Measurements from ENCODE around the gene SPATA2. TPM values are rescaled to one million over a fixed set of nuclear protein-coding genes. Genes with fewer than 3 reads are reported as not detected.

Gene SPATA2
- total RNA-seq, 2 experiments from 2014 or later = 7.6 to 7.7 TPM

DNA sequence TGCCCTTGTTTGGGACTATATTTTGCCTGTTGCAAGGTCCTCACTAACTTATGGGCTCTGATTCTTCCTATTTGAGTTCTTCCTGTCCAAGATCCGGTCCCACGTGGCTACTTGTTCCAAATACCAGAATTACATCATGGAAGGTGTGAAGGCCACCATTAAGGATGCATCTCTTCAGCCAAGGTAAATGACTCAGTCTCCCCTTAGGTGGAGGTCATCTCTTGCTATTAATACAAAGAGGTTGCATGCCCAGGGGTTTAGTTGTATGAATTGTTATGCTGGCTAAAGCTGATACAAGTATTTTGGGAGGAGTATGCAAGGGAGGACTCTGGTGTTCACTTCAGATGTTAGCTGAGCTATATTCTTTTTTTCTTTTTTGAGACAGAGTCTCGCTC is 30.0 kb upstream of the SPATA2 start:
- peaks cover 13% of the 10 kb centered on the region for H3K4me1 Mint-ChIP-seq (ENCODE audit: low read depth)
- no peak overlapping the region for H3K27ac Mint-ChIP-seq
- POLR2A ChIA-PET = interaction anchor here (1.8 kb wide), 1 partner anchor 9 kb away, joined by 9 read pairs; the partner anchor contains the start of gene RNF114
- no peak for ATAC-seq
- no peaks in the 10 kb centered on the region for H3K27me3 Mint-ChIP-seq (ENCODE audit: low read depth)
- H3K36me3 Mint-ChIP-seq (ENCODE audit: low read depth) = peaks cover 63% of the 10 kb centered on the region
- no peaks in the 10 kb centered on the region for H3K9me3 Mint-ChIP-seq (ENCODE audit: insufficient read depth)
- H3K4me3 Mint-ChIP-seq = no peak overlapping the region
- CTCF ChIA-PET = interaction anchor here (0.6 to 1.4 kb wide), 3 partner anchors 34 to 404 kb away, joined by 3 to 4 read pairs (median 3); no protein-coding TSS in a partner anchor
- no peak for DNase-seq

DNA sequence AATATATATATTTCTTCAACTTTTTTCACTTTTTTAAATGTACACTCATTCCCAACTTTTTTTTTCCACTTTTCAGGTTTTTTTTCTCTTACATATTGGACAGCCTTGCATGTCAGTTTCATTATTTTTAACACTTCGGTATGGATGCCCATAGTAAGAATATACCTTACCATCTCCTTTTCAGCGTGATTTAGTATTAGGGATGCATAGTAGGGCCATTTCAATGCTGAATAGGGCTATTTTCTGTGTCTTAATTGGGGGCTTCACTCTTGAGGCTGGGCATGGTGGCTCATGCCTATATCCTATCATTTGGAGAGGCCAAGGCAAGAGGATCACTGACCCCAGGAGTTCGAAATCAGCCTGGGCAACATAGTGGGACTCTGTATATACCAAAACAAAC is 27.6 kb upstream of the SPATA2 start:
- ChIA-PET CTCF (interaction anchor here (1.5 kb wide), 1 partner anchor 128 kb away, joined by 6 read pairs; no protein-coding TSS in a partner anchor), POLR2A (no interaction called here)
- peaks cover 61% of the 10 kb centered on the region for H3K36me3 Mint-ChIP-seq (ENCODE audit: low read depth)
- no peak overlapping the region for H3K27ac Mint-ChIP-seq
- peaks cover 25% of the 10 kb centered on the region for H3K4me1 Mint-ChIP-seq (ENCODE audit: low read depth)
- DNase-seq (no peak), ATAC-seq (no peak)
- no peak overlapping the region for H3K4me3 Mint-ChIP-seq
- H3K9me3 Mint-ChIP-seq (ENCODE audit: insufficient read depth) = no peaks in the 10 kb centered on the region
- no peaks in the 10 kb centered on the region for H3K27me3 Mint-ChIP-seq (ENCODE audit: low read depth)

DNA sequence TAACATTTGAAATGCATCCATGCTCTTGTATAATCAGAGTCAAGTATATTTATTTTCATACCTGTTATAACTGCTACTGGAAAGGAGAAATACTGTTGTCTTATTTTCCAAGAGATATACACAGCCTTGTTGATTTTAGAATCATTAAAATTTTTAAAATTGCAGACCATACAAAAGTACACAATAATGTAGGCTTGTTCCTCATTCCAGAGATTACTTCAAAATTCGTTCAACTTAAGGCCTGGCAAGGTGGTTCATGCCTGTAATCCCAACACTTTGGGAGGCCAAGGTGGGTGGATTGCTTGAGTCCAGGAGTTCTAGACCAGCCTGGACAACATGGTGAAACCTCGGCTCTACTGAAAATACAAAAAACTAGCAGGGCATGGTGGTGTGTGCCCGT is 27.0 kb upstream of the SPATA2 start:
- Mint-ChIP-seq H3K36me3 (ENCODE audit: low read depth) (peaks cover 56% of the 10 kb centered on the region), H3K4me3 (no peak overlapping the region), H3K27me3 (ENCODE audit: low read depth) (no peaks in the 10 kb centered on the region), H3K9me3 (ENCODE audit: insufficient read depth) (no peaks in the 10 kb centered on the region), H3K4me1 (ENCODE audit: low read depth) (peaks cover 32% of the 10 kb centered on the region), H3K27ac (no peak overlapping the region)
- ChIA-PET POLR2A (no interaction called here), CTCF (interaction anchor here (0.6 to 1.5 kb wide), 2 partner anchors 36 to 129 kb away, joined by 3 to 6 read pairs; no protein-coding TSS in a partner anchor)
- ATAC-seq (no peak), DNase-seq (no peak)

DNA sequence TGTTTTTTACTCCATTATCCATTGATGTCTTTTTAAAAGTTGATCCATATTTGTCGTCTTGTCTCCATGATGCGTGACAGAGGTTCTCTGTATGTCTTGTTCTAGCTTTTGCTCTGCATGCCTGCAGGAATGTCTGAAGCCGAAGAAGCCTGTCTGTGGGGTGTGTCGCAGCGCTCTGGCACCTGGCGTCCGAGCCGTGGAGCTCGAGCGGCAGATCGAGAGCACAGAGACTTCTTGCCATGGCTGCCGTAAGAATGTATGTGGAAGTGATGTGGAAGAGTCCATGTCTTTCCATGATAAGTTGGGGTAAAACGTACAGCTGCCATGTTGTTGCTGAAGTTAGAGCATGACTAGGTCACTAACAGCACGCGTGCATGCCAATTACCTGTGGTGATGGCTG is 26.1 kb upstream of the SPATA2 start:
- peaks cover 38% of the 10 kb centered on the region for H3K4me1 Mint-ChIP-seq (ENCODE audit: low read depth)
- no peaks in the 10 kb centered on the region for H3K9me3 Mint-ChIP-seq (ENCODE audit: insufficient read depth)
- H3K27me3 Mint-ChIP-seq (ENCODE audit: low read depth) = no peaks in the 10 kb centered on the region
- H3K27ac Mint-ChIP-seq = no peak overlapping the region
- ChIA-PET CTCF (interaction anchor here (0.6 to 1.1 kb wide), 2 partner anchors 37 to 38 kb away, joined by 3 read pairs; no protein-coding TSS in a partner anchor), POLR2A (no interaction called here)
- DNase-seq (no peak), ATAC-seq (no peak)
- no peak overlapping the region for H3K4me3 Mint-ChIP-seq
- peaks cover 50% of the 10 kb centered on the region for H3K36me3 Mint-ChIP-seq (ENCODE audit: low read depth)

DNA sequence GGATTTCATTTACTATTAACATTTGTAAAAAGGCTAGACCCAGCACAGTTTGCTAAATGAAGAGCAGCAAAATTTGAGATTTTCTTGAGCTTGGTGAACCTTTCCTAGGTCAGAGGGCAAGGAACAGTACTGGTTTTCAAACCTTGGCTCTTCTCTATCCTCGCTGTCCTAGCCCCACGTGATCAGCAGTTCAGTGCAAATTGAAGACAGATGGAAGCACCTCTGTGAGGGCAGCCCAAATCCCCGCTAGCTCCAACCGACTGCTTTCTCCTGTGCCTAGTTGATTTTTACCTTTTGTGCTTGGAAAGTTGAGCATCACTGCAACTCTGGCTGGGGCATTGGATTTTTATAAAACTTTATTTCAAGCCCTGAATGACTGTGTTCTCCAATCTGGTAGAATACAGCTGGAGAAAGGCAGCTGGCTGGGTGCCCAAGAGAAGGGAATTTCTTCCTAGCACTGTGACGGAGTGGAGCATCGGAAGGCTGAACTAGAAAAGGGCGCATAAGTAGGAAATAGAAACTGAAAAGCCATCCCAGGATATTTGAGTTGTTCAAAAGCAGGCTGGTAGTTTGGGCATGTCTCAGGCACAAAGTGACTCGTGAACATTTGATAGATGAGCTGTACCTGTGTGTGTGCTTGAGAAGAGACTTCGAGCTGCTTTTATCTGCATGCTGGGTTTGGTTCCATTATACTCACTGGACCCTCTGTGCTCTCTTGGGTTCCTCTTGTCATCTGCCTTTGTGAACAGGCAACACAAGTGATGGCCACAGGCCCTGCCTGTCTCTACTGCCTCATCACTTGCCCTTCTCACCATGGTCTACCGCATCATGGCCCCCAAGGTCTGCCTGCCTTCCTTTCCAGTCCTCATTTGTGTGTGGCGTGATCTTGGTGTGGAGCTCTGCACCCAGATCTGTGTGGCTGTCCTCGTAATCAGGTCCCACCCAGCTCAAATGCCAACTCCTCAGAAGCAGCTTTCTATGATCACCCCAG is 23.1 kb upstream of the SPATA2 start:
- Mint-ChIP-seq H3K4me1 (ENCODE audit: low read depth) (peaks cover 43% of the 10 kb centered on the region), H3K27me3 (ENCODE audit: low read depth) (no peaks in the 10 kb centered on the region), H3K27ac (peak overlapping the region; percentile 62), H3K9me3 (ENCODE audit: insufficient read depth) (no peaks in the 10 kb centered on the region), H3K4me3 (peak overlapping the region; percentile 96), H3K36me3 (ENCODE audit: low read depth) (peaks cover 29% of the 10 kb centered on the region)
- ATAC-seq (no peak), DNase-seq (no peak)
- POLR2A ChIA-PET = interaction anchor here (0.6 kb wide), 1 partner anchor 156 kb away, joined by 4 read pairs; no protein-coding TSS in a partner anchor
- CTCF ChIA-PET = interaction anchor here (0.7 to 4.6 kb wide), 5 partner anchors 8 to 145 kb away, joined by 3 to 26 read pairs (median 6); no protein-coding TSS in a partner anchor

DNA sequence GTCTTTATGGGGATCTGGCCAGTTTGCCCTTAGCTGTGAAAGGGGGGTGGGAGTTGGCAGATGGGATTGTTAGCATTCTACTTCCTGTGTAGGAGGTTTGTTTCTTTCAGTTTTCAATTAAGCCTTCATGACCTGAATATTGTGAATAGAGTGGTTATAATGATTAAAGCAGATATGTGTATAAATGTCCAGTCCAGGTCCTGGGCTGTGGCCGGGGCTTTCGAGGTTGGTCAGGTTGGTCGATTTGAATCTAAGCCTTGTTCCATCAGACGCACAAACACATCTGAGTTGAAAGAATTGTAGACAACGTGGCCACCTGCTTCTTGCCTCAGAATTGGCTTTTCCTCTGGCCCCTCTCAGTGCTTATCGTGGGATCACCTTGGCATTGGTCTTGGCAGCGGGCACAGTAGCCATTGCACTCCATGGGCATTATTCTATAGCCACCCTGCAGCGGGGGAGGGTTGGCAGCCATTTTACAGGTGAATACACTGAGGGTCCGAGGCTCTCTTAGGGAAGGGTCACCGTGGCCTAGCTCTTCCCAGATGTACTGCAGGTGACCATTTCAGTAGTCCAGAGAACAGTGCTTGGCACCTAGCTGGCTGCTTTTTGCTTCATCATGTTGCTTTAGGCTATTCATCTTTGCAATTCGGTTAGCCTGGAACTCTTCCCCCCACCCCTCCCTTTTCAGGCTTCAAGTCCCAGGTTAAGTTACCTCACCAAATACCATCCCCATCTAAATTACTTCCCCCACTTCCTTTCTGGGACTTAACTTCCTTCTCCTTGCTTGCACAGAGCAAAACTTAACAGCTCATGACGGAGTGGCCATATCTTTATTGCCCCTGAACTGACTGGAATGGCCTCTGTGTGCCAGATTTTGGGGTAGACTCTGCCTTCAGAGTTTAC is 21.9 kb upstream of the SPATA2 start:
- ATAC-seq (peak; percentile 19), DNase-seq (peak; percentile 29)
- Mint-ChIP-seq H3K27me3 (ENCODE audit: low read depth) (no peaks in the 10 kb centered on the region), H3K36me3 (ENCODE audit: low read depth) (peaks cover 24% of the 10 kb centered on the region), H3K4me3 (peak overlapping the region; percentile 96), H3K9me3 (ENCODE audit: insufficient read depth) (no peaks in the 10 kb centered on the region), H3K4me1 (ENCODE audit: low read depth) (peaks cover 43% of the 10 kb centered on the region), H3K27ac (peak overlapping the region; percentile 94)
- ChIA-PET CTCF (interaction anchor here (1.1 to 4.6 kb wide), 7 partner anchors 9 to 603 kb away, joined by 3 to 26 read pairs (median 5); no protein-coding TSS in a partner anchor), POLR2A (interaction anchor here (0.6 to 2.7 kb wide), 5 partner anchors 9 to 148 kb away, joined by 3 to 17 read pairs (median 9); partner anchors contain the start of gene SPATA2)

DNA sequence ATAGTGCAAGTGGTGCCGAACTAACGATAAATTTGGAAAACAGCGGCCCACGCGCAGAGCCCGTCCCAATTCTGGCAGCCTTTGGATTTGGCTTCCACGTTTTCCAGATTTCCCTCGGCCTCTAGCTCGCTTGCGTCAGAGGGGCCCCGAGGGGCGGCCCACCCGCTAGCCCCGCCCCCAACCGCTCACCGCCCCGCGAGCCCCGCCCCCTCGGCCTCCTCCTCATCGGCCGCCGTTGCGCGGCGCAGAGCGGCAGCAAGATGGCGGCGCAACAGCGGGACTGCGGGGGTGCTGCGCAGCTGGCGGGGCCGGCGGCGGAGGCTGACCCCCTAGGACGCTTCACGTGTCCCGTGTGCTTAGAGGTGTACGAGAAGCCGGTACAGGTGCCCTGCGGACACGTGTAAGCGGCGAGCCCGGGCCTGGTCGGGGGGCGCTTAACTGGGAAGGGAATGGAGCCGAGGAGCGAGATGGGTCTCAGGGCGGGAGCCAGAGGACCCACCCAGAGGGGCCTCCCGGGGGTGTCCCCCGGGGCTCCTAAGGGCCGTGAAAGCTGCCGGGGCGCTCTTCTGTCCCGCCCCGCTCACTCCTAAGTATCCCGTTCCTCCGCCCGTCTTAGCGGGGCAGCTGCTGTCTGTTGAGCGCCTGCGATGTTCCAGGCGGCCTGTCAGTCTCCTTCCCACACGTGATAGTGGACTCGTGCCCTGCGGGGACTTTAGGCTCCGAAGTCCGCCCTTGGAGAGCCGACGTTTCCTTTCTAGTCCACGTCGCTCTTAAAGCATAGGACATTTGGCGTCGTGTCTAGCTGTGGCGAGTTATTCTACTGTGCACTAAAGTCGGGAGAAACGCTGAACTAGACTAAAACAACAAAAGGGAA is 21.1 kb upstream of the SPATA2 start, which contains the start of gene RNF114:
Gene RNF114 (plus strand): TSS at position 245 of the 874 bp plus-strand sequence. CDS start 16 bp downstream, at position 261.
- POLR2A ChIA-PET = interaction anchor here (0.6 to 2.7 kb wide), 7 partner anchors 8 to 149 kb away, joined by 3 to 17 read pairs (median 4); partner anchors contain the start of gene SPATA2
- DNase-seq = peak; percentile 93
- H3K36me3 Mint-ChIP-seq (ENCODE audit: low read depth) = peaks cover 20% of the 10 kb centered on the region
- CTCF ChIA-PET = interaction anchor here (0.9 to 4.6 kb wide), 8 partner anchors 10 to 602 kb away, joined by 3 to 26 read pairs (median 4); no protein-coding TSS in a partner anchor
- H3K4me1 Mint-ChIP-seq (ENCODE audit: low read depth) = peaks cover 43% of the 10 kb centered on the region
- H3K27ac Mint-ChIP-seq = peak within 1 kb of the TSS; percentile 94
- no peaks in the 10 kb centered on the region for H3K9me3 Mint-ChIP-seq (ENCODE audit: insufficient read depth)
- ATAC-seq = peak; percentile 90
- peak within 1 kb of the TSS; percentile 96 for H3K4me3 Mint-ChIP-seq
- no peaks in the 10 kb centered on the region for H3K27me3 Mint-ChIP-seq (ENCODE audit: low read depth)

DNA sequence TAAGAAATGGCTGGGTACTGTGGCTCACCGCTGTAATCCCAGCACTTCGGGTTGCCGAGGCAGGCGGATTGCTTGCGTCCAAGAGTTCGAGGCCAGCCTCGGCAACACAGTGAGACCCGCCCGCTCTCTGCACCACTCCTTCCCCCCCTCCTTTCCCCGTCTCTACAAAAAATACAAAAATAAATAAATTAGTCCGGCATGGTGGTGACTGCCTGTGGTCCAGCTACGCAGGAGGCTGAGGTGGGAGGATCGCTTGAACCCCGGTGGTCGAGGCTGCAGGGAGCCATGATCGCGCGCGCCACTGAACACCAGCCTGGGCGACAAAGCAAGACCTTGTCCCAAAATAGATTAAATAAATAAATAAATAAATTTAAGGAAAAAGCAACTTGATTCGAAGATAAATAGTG is 20.4 kb upstream of the SPATA2 start:
- Mint-ChIP-seq H3K27me3 (ENCODE audit: low read depth) (no peaks in the 10 kb centered on the region), H3K9me3 (ENCODE audit: insufficient read depth) (no peaks in the 10 kb centered on the region), H3K4me3 (peak overlapping the region; percentile 96), H3K4me1 (ENCODE audit: low read depth) (peaks cover 40% of the 10 kb centered on the region), H3K36me3 (ENCODE audit: low read depth) (peaks cover 14% of the 10 kb centered on the region), H3K27ac (no peak overlapping the region)
- ATAC-seq (peak; percentile 2), DNase-seq (no peak)
- POLR2A ChIA-PET = interaction anchor here (0.7 to 2.7 kb wide), 6 partner anchors 9 to 136 kb away, joined by 3 to 17 read pairs (median 6); partner anchors contain the start of gene SPATA2
- CTCF ChIA-PET = interaction anchor here (0.9 to 4.6 kb wide), 7 partner anchors 9 to 398 kb away, joined by 3 to 26 read pairs (median 4); no protein-coding TSS in a partner anchor

DNA sequence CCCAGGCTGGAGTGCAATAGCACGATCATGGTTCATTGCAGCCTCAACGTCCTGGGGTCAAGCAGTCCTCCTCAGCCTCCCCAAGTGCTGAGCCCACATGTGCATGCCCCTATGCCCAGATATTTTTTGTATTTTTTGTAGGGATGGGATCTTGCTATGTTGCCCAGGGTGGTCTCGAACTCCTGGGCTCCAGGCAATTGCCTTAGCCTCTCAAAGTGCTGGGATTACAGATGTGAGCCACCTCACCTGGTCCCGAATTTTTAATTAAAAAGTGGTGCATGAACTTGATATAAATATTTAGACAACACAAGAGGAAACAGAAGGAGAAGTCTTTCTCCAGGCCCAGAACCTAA is 13.8 kb upstream of the SPATA2 start:
- Mint-ChIP-seq H3K9me3 (ENCODE audit: insufficient read depth) (no peaks in the 10 kb centered on the region), H3K27ac (no peak overlapping the region), H3K4me3 (no peak overlapping the region), H3K27me3 (ENCODE audit: low read depth) (peaks cover 4% of the 10 kb centered on the region), H3K4me1 (ENCODE audit: low read depth) (peaks cover 8% of the 10 kb centered on the region), H3K36me3 (ENCODE audit: low read depth) (no peaks in the 10 kb centered on the region)
- CTCF ChIA-PET = interaction anchor here (0.7 to 1.7 kb wide), 2 partner anchors 40 to 142 kb away, joined by 3 to 6 read pairs; no protein-coding TSS in a partner anchor
- POLR2A ChIA-PET = no interaction called here
- ATAC-seq (no peak), DNase-seq (no peak)

DNA sequence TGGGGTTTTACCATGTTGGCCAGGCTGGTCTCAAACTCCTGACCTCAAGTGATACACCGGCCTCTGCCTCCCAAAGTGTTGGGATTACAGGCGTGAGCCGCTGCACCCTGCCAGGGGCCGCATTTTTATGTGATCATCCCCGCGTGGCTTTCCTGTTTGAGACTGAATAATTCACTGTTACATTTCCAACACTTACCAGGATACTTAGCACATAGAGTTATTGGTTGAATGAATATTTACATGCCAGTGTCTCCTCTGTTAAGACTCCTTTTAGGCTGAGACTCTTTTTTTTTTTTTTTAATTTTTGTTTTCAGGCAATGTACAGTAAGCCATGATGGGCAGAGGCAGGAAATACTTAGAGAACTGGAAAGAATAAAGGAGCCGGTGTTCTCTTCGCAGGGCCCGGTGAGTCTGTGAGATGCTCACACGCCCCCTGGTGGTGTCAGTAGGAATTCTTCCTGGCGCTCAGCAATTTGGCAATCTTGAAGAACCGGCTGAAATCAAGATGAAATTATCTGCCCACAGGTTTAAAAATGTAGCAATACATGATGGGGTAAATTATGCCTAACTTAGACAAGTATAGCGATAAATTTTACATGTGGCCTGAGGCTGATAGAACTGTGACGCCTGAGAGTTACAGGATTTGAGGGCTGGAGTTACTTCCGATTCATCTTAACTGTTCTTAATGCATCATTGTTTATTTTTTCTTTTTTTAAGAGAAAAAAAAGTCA is 13.2 kb upstream of the SPATA2 start:
- POLR2A ChIA-PET = no interaction called here
- DNase-seq (peak; percentile 87), ATAC-seq (peak; percentile 92)
- H3K9me3 Mint-ChIP-seq (ENCODE audit: insufficient read depth) = no peaks in the 10 kb centered on the region
- CTCF ChIA-PET = interaction anchor here (1.0 to 1.7 kb wide), 2 partner anchors 12 to 143 kb away, joined by 3 to 6 read pairs; no protein-coding TSS in a partner anchor
- no peak overlapping the region for H3K4me3 Mint-ChIP-seq
- H3K4me1 Mint-ChIP-seq (ENCODE audit: low read depth) = peaks cover 5% of the 10 kb centered on the region
- no peak overlapping the region for H3K27ac Mint-ChIP-seq
- H3K36me3 Mint-ChIP-seq (ENCODE audit: low read depth) = no peaks in the 10 kb centered on the region
- H3K27me3 Mint-ChIP-seq (ENCODE audit: low read depth) = peaks cover 4% of the 10 kb centered on the region

All from activated CD8-positive, alpha-beta T cell treated with anti-CD3 and anti-CD28 coated beads, Interleukin-2, amount 10 ng/mL, durations not matched to agents 7 days and 5 days (primary cell).